ENCODE results near the gene FBXO40. TPM values are rescaled to one million over a fixed set of nuclear protein-coding genes. Genes with fewer than 3 reads are reported as not detected.

The FBXO40 gene
- total and polyA plus RNA-seq, 2 of the 8 experiments (the other 6 are each of a cell fraction or from before 2014, with no cell fraction given), result 0.03 TPM; not detected in 1

- WGBS, 2 experiments (ENCODE audit: extremely low coverage in 1 of 2, insufficient coverage in 1 of 2, insufficient read length in 1 of 2, insufficient replicate concordance in 2 of 2, low coverage in 1 of 2, low lambda C conversion rate in 2 of 2, missing lambda C conversion rate in 1 of 2), result 60% methylated on average over 2 of the region's 2 CpGs; no CpG with 5 or more reads in 1 of the 2 experiments
- H2AFZ ChIP-seq (ENCODE audit: low read length), result no peak overlapping the region
- no peaks in the 10 kb centered on the region for H3K79me1 ChIP-seq (ENCODE audit: low read depth, low read length)
- DNase-seq (ENCODE audit: low read depth in 1 of 2, low spot score in 2 of 2) (no peak), FAIRE-seq (no peak)
- no peak overlapping the region for H2BK5ac ChIP-seq (ENCODE audit: low read depth, low read length)
- H4K91ac ChIP-seq (replicated peaks; ENCODE audit: insufficient read length, low read length), result no peak overlapping the region
- H2BK20ac ChIP-seq (ENCODE audit: low read length), result no peak overlapping the region
- peaks cover 0 to 6% (median 0%) of the 10 kb centered on the region in 4 experiments; a peak in 2 of 7 replicates for H3K4me1 ChIP-seq (replicated peaks in 1 of 4; ENCODE audit: control insufficient read depth in 3 of 4, insufficient read depth in 4 of 4, low read length in 3 of 4)
- no peaks in the 10 kb centered on the region for H3K27me3 ChIP-seq (replicated peaks in 1 of 4; ENCODE audit: control insufficient read depth in 3 of 4, extremely low read depth in 1 of 4, insufficient read depth in 3 of 4, low read length in 3 of 4)
- no peak overlapping the region for H2BK12ac ChIP-seq (ENCODE audit: low read depth, low read length)
- no peak overlapping the region for H4K8ac ChIP-seq (ENCODE audit: extremely low read depth, insufficient read depth, low read length)
- H3K23me2 ChIP-seq (ENCODE audit: low read depth, low read length), result no peaks in the 10 kb centered on the region
- no peak overlapping the region for H3K27ac ChIP-seq (ENCODE audit: low read depth, low read length)
- H3K18ac ChIP-seq (ENCODE audit: extremely low read depth, low read length), result no peak overlapping the region
- H3K14ac ChIP-seq (ENCODE audit: insufficient read length), result no peak overlapping the region
- no peak overlapping the region for H3K23ac ChIP-seq (ENCODE audit: insufficient read length)
- no peak overlapping the region for H3K56ac ChIP-seq (replicated peaks; ENCODE audit: insufficient read length, low read depth, low read length)
- H4K20me1 ChIP-seq (replicated peaks in 1 of 2; ENCODE audit: control insufficient read depth in 1 of 2, insufficient read depth in 2 of 2, low read length in 2 of 2), result no peaks in the 10 kb centered on the region
- no peak overlapping the region for H3K4me3 ChIP-seq (ENCODE audit: extremely low read depth in 1 of 4, insufficient read depth in 2 of 4, low read depth in 3 of 4, low read length in 4 of 4)
- CTCF ChIA-PET (ENCODE audit: partially characterized antibody), result interaction anchor here (0.7 kb wide), 1 partner anchor 119 kb away, joined by 3 read pairs; the partner anchor contains the start of gene POLQ
- no peak overlapping the region for H3K9ac ChIP-seq (replicated peaks in 1 of 4; ENCODE audit: extremely low read depth in 1 of 4, low read depth in 3 of 4, low read length in 3 of 4)
- no peaks in the 10 kb centered on the region for H3K9me3 ChIP-seq (ENCODE audit: insufficient read depth in 2 of 2, low read depth in 1 of 2, low read length in 1 of 2)
- H2AK5ac ChIP-seq (ENCODE audit: low read depth, low read length), result no peak overlapping the region
- POLR2A ChIA-PET (ENCODE audit: partially characterized antibody), result interaction anchor here (0.6 kb wide), 1 partner anchor 338 kb away, joined by 3 read pairs; no protein-coding TSS in a partner anchor
- no peak overlapping the region for H3K4ac ChIP-seq (replicated peaks; ENCODE audit: insufficient read length, low read depth, low read length)
- no peaks in the 10 kb centered on the region for H3K79me2 ChIP-seq (ENCODE audit: control insufficient read depth in 1 of 2, insufficient read depth in 2 of 2, low read length in 2 of 2)
- H4K5ac ChIP-seq (ENCODE audit: insufficient read length, low read depth, low read length), result no peak overlapping the region
- TF ChIP-seq SP1 (IDR thresholded peaks at IDR 0.05; ENCODE audit: low read depth, low read length) (no peak), CTBP2 (IDR thresholded peaks at IDR 0.05; ENCODE audit: borderline replicate concordance, insufficient read depth, insufficient read length, low read length) (no peak), E2F6 (IDR thresholded peaks at IDR 0.05) (no peak), CBX8 (IDR thresholded peaks at IDR 0.05; ENCODE audit: borderline replicate concordance, low read depth, low read length) (no peak), BCL11A (IDR thresholded peaks at IDR 0.05; ENCODE audit: low read depth in 2 of 2, low read length in 2 of 2) (no peak), CEBPB (IDR thresholded peaks at IDR 0.05; ENCODE audit: low read depth, low read length) (no peak), HDAC2 (IDR thresholded peaks at IDR 0.05; ENCODE audit: borderline replicate concordance in 1 of 2, low read depth in 2 of 2, low read length in 2 of 2) (no peak)
- peaks cover 2 to 41% (median 26%) of the 10 kb centered on the region in 4 experiments; a peak in 6 of 8 replicates for H3K36me3 ChIP-seq (ENCODE audit: control insufficient read depth in 2 of 4, insufficient read depth in 4 of 4, low read length in 3 of 4)
- H2BK120ac ChIP-seq (replicated peaks; ENCODE audit: low read depth, low read length), result no peak overlapping the region
- H2BK15ac ChIP-seq (ENCODE audit: low read length), result no peak overlapping the region
- H3K4me2 ChIP-seq (ENCODE audit: insufficient read depth in 1 of 2, low read depth in 2 of 2, low read length in 2 of 2), result no peak overlapping the region
Measured at GRCh38 chr3:121665488-121665887, 72.3 kb downstream of the FBXO40 start.
